PC-9 (cell line): Measurements from ENCODE around the gene CAMKMT. TPM values are rescaled to one million over a fixed set of nuclear protein-coding genes. Genes with fewer than 3 reads are reported as not detected.

ENCODE experiments used
- BruUV-seq: library from RNA; stranded (reverse); fragments of 400-500 nt; replicated peaks from 2 replicates; lab custom pipeline; 2021; lab: Mats Ljungman, UMichigan
- CTCF ChIA-PET: fragments of 300-600 bp; sonication (Branson Sonifier 250); formaldehyde crosslinking; loops from one replicate; lab custom pipeline; 2022; ENCODE audit warnings: antibody characterized with exemption; lab: Charles Lee
- POLR2A ChIA-PET: fragments of 300-600 bp; sonication (Branson Sonifier 250); formaldehyde crosslinking; loops from one replicate; lab custom pipeline; 2022; ENCODE audit warnings: antibody characterized with exemption; ENCODE audit not compliant: unreplicated experiment; lab: Charles Lee
- DNase-seq, 2 experiments: peaks; one replicate each; pipeline versions ENCODE4 v3.0.0 to v3.0.0-alpha.2; 2015 to 2022; ENCODE audit warnings: mixed read lengths in 1 of 2
- H2AFZ ChIP-seq: fragments of 200-600 bp; sonication (generic); 2 replicates; pipeline ENCODE4 v1.8.1; 2017; ENCODE audit warnings: antibody characterized with exemption
- H3F3A ChIP-seq: fragments of 200-600 bp; sonication (generic); 2 replicates; pipeline ENCODE4 v1.8.1; 2017; ENCODE audit warnings: antibody characterized with exemption, mild to moderate bottlenecking, low read depth; ENCODE audit not compliant: insufficient read depth
- H3K27ac ChIP-seq: fragments of 200-600 bp; sonication (generic); 2 replicates; pipeline ENCODE4 v1.6.1; 2016; ENCODE audit warnings: mixed run types
- H3K27me3 ChIP-seq: fragments of 200-600 bp; sonication (generic); 2 replicates; pipeline ENCODE4 v1.6.1; 2016; ENCODE audit warnings: low read depth, mixed run types; ENCODE audit not compliant: insufficient read depth
- H3K36me3 ChIP-seq: fragments of 200-600 bp; sonication (generic); 2 replicates; pipeline ENCODE4 v1.6.1; 2016; ENCODE audit warnings: low read depth, mixed run types
- H3K4me1 ChIP-seq: fragments of 200-600 bp; sonication (generic); replicated peaks from 2 replicates; pipeline ENCODE4 v1.6.1; 2016; ENCODE audit warnings: mixed run types; ENCODE audit not compliant: insufficient read depth
- H3K4me2 ChIP-seq: fragments of 200-600 bp; sonication (generic); 2 replicates; pipeline ENCODE4 v1.6.1; 2017; ENCODE audit warnings: mixed run types
- H3K4me3 ChIP-seq: fragments of 200-600 bp; sonication (generic); 2 replicates; pipeline ENCODE4 v1.6.1; 2016; ENCODE audit warnings: mixed run types
- H3K79me2 ChIP-seq: fragments of 200-600 bp; sonication (generic); 2 replicates; pipeline ENCODE4 v1.6.1; 2017; ENCODE audit warnings: low read depth, mixed run types
- H3K9me2 ChIP-seq: fragments of 200-600 bp; sonication (generic); 2 replicates; pipeline ENCODE4 v1.8.1; 2017; ENCODE audit warnings: mild to moderate bottlenecking; ENCODE audit not compliant: insufficient read depth
- H3K9me3 ChIP-seq: fragments of 200-600 bp; sonication (generic); 2 replicates; pipeline ENCODE4 v1.8.1; 2016; ENCODE audit warnings: low read depth; ENCODE audit not compliant: insufficient read depth
- H4K20me1 ChIP-seq: fragments of 200-600 bp; sonication (generic); 2 replicates; pipeline ENCODE4 v1.8.1; 2017; ENCODE audit not compliant: insufficient read depth
- CTCF ChIP-seq: fragments of 200-600 bp; sonication (generic); conservative IDR thresholded peaks from 2 replicates; pipeline ENCODE4 v1.6.1; 2017; ENCODE audit warnings: mixed run types, antibody characterized with exemption, mild to moderate bottlenecking, moderate library complexity
- EZH2 ChIP-seq: fragments of 200-600 bp; sonication (generic); IDR thresholded peaks from 2 replicates; pipeline ENCODE4 v1.8.0; 2017; ENCODE audit warnings: antibody characterized with exemption, low read depth
- intact Hi-C: fragments of 100-400 bp; cut with micrococcal nuclease; formaldehyde crosslinking; loops from one replicate; pipeline ENCODE4 v1.10.0; 2022; ENCODE audit not compliant: unreplicated experiment
- total RNA-seq: library from RNA; stranded (reverse); gene quantifications from 2 replicates; pipeline ENCODE4 v1.2.3, GENCODE V29; 2021

The CAMKMT gene
- total RNA-seq, 1 experiment from 2014 or later: 17.9 TPM

GRCh38 chr2:44441200-44441599 is 79.5 kb downstream of the CAMKMT start:
- TF ChIP-seq EZH2: no peak
- TF ChIP-seq CTCF: no peak
- H3K4me3 ChIP-seq: no peak overlapping the region
- no peaks in the 10 kb centered on the region for H3K9me3 ChIP-seq
- no peaks in the 10 kb centered on the region for H3K27me3 ChIP-seq
- no TSS peak for BruUV-seq
- H3K4me2 ChIP-seq: no peak overlapping the region
- no peaks in the 10 kb centered on the region; the same call in 1 of the 2 replicates for H3K4me1 ChIP-seq
- no peaks in the 10 kb centered on the region for H3K79me2 ChIP-seq
- ChIA-PET CTCF (no interaction called here), POLR2A (no interaction called here)
- H3K27ac ChIP-seq: no peak overlapping the region
- no peak for DNase-seq
- intact Hi-C loops: no loop called here
- no peak overlapping the region for H2AFZ ChIP-seq
- H3K36me3 ChIP-seq: no peaks in the 10 kb centered on the region
- H4K20me1 ChIP-seq: no peaks in the 10 kb centered on the region; the same call in 1 of the 2 replicates
- no peaks in the 10 kb centered on the region for H3K9me2 ChIP-seq
- peaks cover 9% of the 10 kb centered on the region; the same call in 1 of the 2 replicates for H3F3A ChIP-seq

GRCh38 chr2:44442019-44442418 is 80.3 kb downstream of the CAMKMT start:
- H3K9me3 ChIP-seq: no peaks in the 10 kb centered on the region
- no peak overlapping the region for H3K4me3 ChIP-seq
- no peaks in the 10 kb centered on the region for H3K9me2 ChIP-seq
- no peaks in the 10 kb centered on the region for H3K36me3 ChIP-seq
- ChIA-PET CTCF (no interaction called here), POLR2A (no interaction called here)
- no peak overlapping the region for H3K27ac ChIP-seq
- H2AFZ ChIP-seq: no peak overlapping the region
- no peak overlapping the region for H3K4me2 ChIP-seq
- intact Hi-C loops: no loop called here
- no peaks in the 10 kb centered on the region for H3K79me2 ChIP-seq
- BruUV-seq: no TSS peak
- TF ChIP-seq EZH2 (no peak), CTCF (no peak)
- no peaks in the 10 kb centered on the region; the same call in 1 of the 2 replicates for H4K20me1 ChIP-seq
- H3K27me3 ChIP-seq: no peaks in the 10 kb centered on the region
- H3F3A ChIP-seq: peaks cover 9% of the 10 kb centered on the region; the same call in 1 of the 2 replicates
- DNase-seq: no peak
- H3K4me1 ChIP-seq: no peaks in the 10 kb centered on the region; the same call in 1 of the 2 replicates

GRCh38 chr2:44443517-44443916 is 81.8 kb downstream of the CAMKMT start:
- no peaks in the 10 kb centered on the region for H3K79me2 ChIP-seq
- no peak overlapping the region for H3K4me2 ChIP-seq
- H3K9me3 ChIP-seq: no peaks in the 10 kb centered on the region
- H3K27ac ChIP-seq: no peak overlapping the region
- H3K36me3 ChIP-seq: no peaks in the 10 kb centered on the region
- peaks cover 9% of the 10 kb centered on the region; the same call in 1 of the 2 replicates for H3F3A ChIP-seq
- ChIA-PET CTCF (no interaction called here), POLR2A (interaction anchor here (0.6 to 0.7 kb wide), 2 partner anchors 275 to 702 kb away, joined by 3 read pairs; partner anchors contain the start of gene PPM1B)
- H3K4me3 ChIP-seq: no peak overlapping the region
- intact Hi-C loops: no loop called here
- H3K4me1 ChIP-seq: no peaks in the 10 kb centered on the region; the same call in 1 of the 2 replicates
- no peaks in the 10 kb centered on the region; the same call in 1 of the 2 replicates for H4K20me1 ChIP-seq
- TF ChIP-seq CTCF (no peak), EZH2 (no peak)
- DNase-seq: no peak
- no TSS peak for BruUV-seq
- H3K27me3 ChIP-seq: no peaks in the 10 kb centered on the region
- H2AFZ ChIP-seq: no peak overlapping the region
- H3K9me2 ChIP-seq: no peaks in the 10 kb centered on the region
